Smooth muscle cell (in vitro differentiated cells): ENCODE measurements around the gene TEX2. TPM values are rescaled to one million over a fixed set of nuclear protein-coding genes. Genes with fewer than 3 reads are reported as not detected.

Source experiments
- DNase-seq: peaks from one replicate; lab custom pipeline; 2025; ENCODE audit not compliant: unreplicated experiment; lab: John Stamatoyannopoulos, UW
- H2AFZ ChIP-seq: fragments of 200-600 bp; sonication (generic); 2 replicates; pipeline ENCODE4 v1.6.0; 2016; ENCODE audit warnings: antibody characterized with exemption, low read depth, mild to moderate bottlenecking
- H3F3A ChIP-seq: fragments of 200-600 bp; sonication (generic); 2 replicates; pipeline ENCODE4 v1.6.0; 2017; ENCODE audit warnings: antibody characterized with exemption, low read depth
- H3K27ac ChIP-seq: fragments of 200-600 bp; sonication (generic); 2 replicates; pipeline ENCODE4 v1.5.1; 2016; ENCODE audit warnings: low read depth, mild to moderate bottlenecking
- H3K27me3 ChIP-seq: fragments of 200-600 bp; sonication (generic); 2 replicates; pipeline ENCODE4 v1.6.1; 2016; ENCODE audit warnings: low read depth, mild to moderate bottlenecking
- H3K36me3 ChIP-seq: fragments of 200-600 bp; sonication (generic); 2 replicates; pipeline ENCODE4 v1.5.1; 2016; ENCODE audit warnings: low read depth
- H3K4me1 ChIP-seq: fragments of 200-600 bp; sonication (generic); 2 replicates; pipeline ENCODE4 v1.5.1; 2016; ENCODE audit warnings: low read depth
- H3K4me2 ChIP-seq: fragments of 200-600 bp; sonication (generic); 2 replicates; pipeline ENCODE4 v1.6.0; 2016; ENCODE audit warnings: mild to moderate bottlenecking
- H3K4me3 ChIP-seq: fragments of 200-600 bp; sonication (generic); 2 replicates; pipeline ENCODE4 v1.5.1; 2016; ENCODE audit warnings: mild to moderate bottlenecking
- H3K79me2 ChIP-seq: fragments of 200-600 bp; sonication (generic); 2 replicates; pipeline ENCODE4 v1.6.0; 2016; ENCODE audit warnings: low read depth, mild to moderate bottlenecking
- H3K9ac ChIP-seq: fragments of 200-600 bp; sonication (generic); 2 replicates; pipeline ENCODE4 v1.6.0; 2016; ENCODE audit warnings: low read depth
- H3K9me3 ChIP-seq: fragments of 200-600 bp; sonication (generic); replicated peaks from 2 replicates; pipeline ENCODE4 v1.5.1; 2016; ENCODE audit warnings: low read depth
- H4K20me1 ChIP-seq: fragments of 200-600 bp; sonication (generic); 2 replicates; pipeline ENCODE4 v1.6.0; 2016; ENCODE audit warnings: low read depth
- CTCF ChIP-seq: fragments of 200-600 bp; sonication (generic); IDR thresholded peaks from 2 replicates; pipeline ENCODE4 v1.5.1; 2017; ENCODE audit warnings: borderline replicate concordance, mild to moderate bottlenecking, antibody characterized with exemption; ENCODE audit not compliant: insufficient read depth, poor library complexity, severe bottlenecking
- WGBS: methylation state at CpG from one replicate; pipeline ENCODE4 v1.1.7; 2016; ENCODE audit warnings: low lambda C conversion rate; 5-methylcytosine and 5-hydroxymethylcytosine counted together
- polyA plus RNA-seq: library from polyadenylated mRNA; unstranded; fragments of >200 nt; fragmentation: Nextera tagmentation; extraction: Ambion mirVana; gene quantifications from 2 replicates; pipeline ENCODE4 v1.2.1, GENCODE V29; 2016
- total RNA-seq: library from RNA; depleted of rRNA; stranded (reverse); fragments of >200 nt; gene quantifications from 2 replicates; pipeline ENCODE4 v1.2.3, GENCODE V29; 2014

TEX2 gene
- total and polyA plus RNA-seq, 2 experiments from 2014 or later: 8.6 to 26.2 TPM

- 92% methylated on average over 3 of the region's 3 CpGs for WGBS
- no peaks in the 10 kb centered on the region for H3K9me3 ChIP-seq
- no peak overlapping the region for H3K4me3 ChIP-seq
- DNase-seq: no peak
- TF ChIP-seq CTCF: no peak
- no peaks in the 10 kb centered on the region for H4K20me1 ChIP-seq
- H3K4me2 ChIP-seq: no peak overlapping the region
- no peaks in the 10 kb centered on the region for H3K4me1 ChIP-seq
- no peak overlapping the region for H3K27ac ChIP-seq
- no peak overlapping the region for H2AFZ ChIP-seq
- no peaks in the 10 kb centered on the region for H3K36me3 ChIP-seq
- H3K27me3 ChIP-seq: no peaks in the 10 kb centered on the region
- H3F3A ChIP-seq: peaks cover 17% of the 10 kb centered on the region
- H3K9ac ChIP-seq: no peak overlapping the region
- H3K79me2 ChIP-seq: no peaks in the 10 kb centered on the region
Measured at GRCh38 chr17:64185101-64185500, 78.0 kb downstream of the TEX2 start.

DNA sequence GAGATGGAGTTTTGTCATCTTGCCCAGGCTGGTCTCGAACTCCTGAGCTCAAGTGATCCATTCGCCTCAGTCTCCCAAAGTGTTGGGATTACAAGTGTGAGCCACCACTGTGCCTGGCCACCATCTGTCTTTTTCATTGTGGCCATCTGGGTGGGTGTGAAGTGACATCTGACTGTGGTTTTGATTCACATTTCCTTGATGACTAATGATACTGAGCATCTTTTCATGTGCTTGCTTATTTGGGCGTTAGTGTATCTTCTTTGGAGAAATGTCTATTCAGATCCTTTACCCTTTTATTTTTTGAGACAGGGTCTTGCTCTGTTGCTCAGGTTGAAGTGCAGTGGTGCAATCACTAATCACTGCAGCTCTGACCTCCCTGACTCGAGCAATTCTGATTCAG lies 79.2 kb downstream of the TEX2 start:
- no peak for TF ChIP-seq CTCF
- Histone ChIP-seq H2AFZ (no peak overlapping the region), H3K27ac (peak overlapping the region; percentile 3), H3K9me3 (no peaks in the 10 kb centered on the region), H3K4me3 (no peak overlapping the region), H3F3A (peaks cover 17% of the 10 kb centered on the region), H3K27me3 (no peaks in the 10 kb centered on the region), H3K36me3 (no peaks in the 10 kb centered on the region), H3K79me2 (no peaks in the 10 kb centered on the region), H3K4me1 (no peaks in the 10 kb centered on the region), H3K9ac (no peak overlapping the region), H3K4me2 (no peak overlapping the region), H4K20me1 (no peaks in the 10 kb centered on the region)
- whole genome bisulfite sequencing: 54% methylated on average over 4 of the region's 4 CpGs
- no peak for DNase-seq

GRCh38 chr17:64182325-64183012 lies 80.6 kb downstream of the TEX2 start:
- no peak for DNase-seq
- no peaks in the 10 kb centered on the region for H3K9me3 ChIP-seq
- no peak overlapping the region for H2AFZ ChIP-seq
- no peak for TF ChIP-seq CTCF
- no peak overlapping the region for H3K27ac ChIP-seq
- H3K27me3 ChIP-seq: no peaks in the 10 kb centered on the region
- no peaks in the 10 kb centered on the region for H3K79me2 ChIP-seq
- H3K9ac ChIP-seq: no peak overlapping the region
- no peak overlapping the region for H3K4me3 ChIP-seq
- WGBS: 88% methylated on average over 3 of the region's 3 CpGs
- H4K20me1 ChIP-seq: no peaks in the 10 kb centered on the region
- H3K4me2 ChIP-seq: no peak overlapping the region
- H3F3A ChIP-seq: peaks cover 17% of the 10 kb centered on the region
- no peaks in the 10 kb centered on the region for H3K4me1 ChIP-seq
- no peaks in the 10 kb centered on the region for H3K36me3 ChIP-seq
